ENCODE measurements around the gene TYRO3. TPM values are rescaled to one million over a fixed set of nuclear protein-coding genes. Genes with fewer than 3 reads are reported as not detected.

TYRO3 gene
- total RNA-seq, 1 donor from 2014 or later, result 28.5 TPM

DNA sequence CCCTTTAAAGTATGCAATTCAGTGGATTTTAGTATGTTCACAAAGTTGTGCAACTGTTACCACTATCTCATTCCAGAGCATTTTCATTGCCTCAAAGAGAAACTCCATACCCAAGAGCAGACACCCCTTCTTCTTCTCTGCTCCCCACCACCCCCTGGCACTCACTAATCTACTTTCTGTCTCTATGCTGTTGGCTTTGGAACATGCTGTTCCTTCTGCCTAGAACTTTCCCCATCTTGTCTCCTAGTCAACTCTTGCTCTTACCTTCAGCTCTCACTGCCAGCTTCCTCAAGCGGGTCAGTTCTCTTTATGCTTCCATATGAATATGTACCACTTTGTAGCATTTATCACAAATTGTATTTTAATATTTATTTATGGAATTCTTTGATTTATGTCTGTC, 50.1 kb downstream of the TYRO3 start:
- H3K36me3 ChIP-seq (ENCODE audit: insufficient read depth, low read length), result no peaks in the 10 kb centered on the region
- no peaks in the 10 kb centered on the region for H3K27me3 ChIP-seq (ENCODE audit: insufficient read depth, low read length)
- no peak overlapping the region for H3K4me2 ChIP-seq (ENCODE audit: low read length)
- no peaks in the 10 kb centered on the region for H3K79me2 ChIP-seq (ENCODE audit: insufficient read depth, low read length)
- H3K9me3 Mint-ChIP-seq (ENCODE audit: unreplicated experiment), result no peaks in the 10 kb centered on the region
- H3K9me3 ChIP-seq (ENCODE audit: insufficient read depth, low read depth, low read length), result no peaks in the 10 kb centered on the region
- no peak overlapping the region for H3K4me3 Mint-ChIP-seq (ENCODE audit: unreplicated experiment)
- H3K27ac ChIP-seq (ENCODE audit: low read depth, low read length), result no peak overlapping the region
- H3K9ac ChIP-seq (ENCODE audit: low read length), result no peak overlapping the region
- no peaks in the 10 kb centered on the region for H3K36me3 Mint-ChIP-seq (ENCODE audit: low read depth, unreplicated experiment)
- FAIRE-seq (no peak), DNase-seq (ENCODE audit: low read depth) (no peak)
- H3K27ac Mint-ChIP-seq (ENCODE audit: unreplicated experiment), result no peak overlapping the region
- no peaks in the 10 kb centered on the region for H4K20me1 ChIP-seq (ENCODE audit: insufficient read depth, low read length)
- TF ChIP-seq, protein P1, sequence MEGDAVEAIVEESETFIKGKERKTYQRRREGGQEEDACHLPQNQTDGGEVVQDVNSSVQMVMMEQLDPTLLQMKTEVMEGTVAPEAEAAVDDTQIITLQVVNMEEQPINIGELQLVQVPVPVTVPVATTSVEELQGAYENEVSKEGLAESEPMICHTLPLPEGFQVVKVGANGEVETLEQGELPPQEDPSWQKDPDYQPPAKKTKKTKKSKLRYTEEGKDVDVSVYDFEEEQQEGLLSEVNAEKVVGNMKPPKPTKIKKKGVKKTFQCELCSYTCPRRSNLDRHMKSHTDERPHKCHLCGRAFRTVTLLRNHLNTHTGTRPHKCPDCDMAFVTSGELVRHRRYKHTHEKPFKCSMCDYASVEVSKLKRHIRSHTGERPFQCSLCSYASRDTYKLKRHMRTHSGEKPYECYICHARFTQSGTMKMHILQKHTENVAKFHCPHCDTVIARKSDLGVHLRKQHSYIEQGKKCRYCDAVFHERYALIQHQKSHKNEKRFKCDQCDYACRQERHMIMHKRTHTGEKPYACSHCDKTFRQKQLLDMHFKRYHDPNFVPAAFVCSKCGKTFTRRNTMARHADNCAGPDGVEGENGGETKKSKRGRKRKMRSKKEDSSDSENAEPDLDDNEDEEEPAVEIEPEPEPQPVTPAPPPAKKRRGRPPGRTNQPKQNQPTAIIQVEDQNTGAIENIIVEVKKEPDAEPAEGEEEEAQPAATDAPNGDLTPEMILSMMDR (IDR thresholded peaks at IDR 0.05; ENCODE audit: insufficient read depth, low read depth, low read length), result no peak
- TF ChIP-seq EZH2 (IDR thresholded peaks at IDR 0.05; ENCODE audit: insufficient read depth, low read length), result no peak
- H3K4me1 Mint-ChIP-seq (ENCODE audit: low read depth, unreplicated experiment), result peaks cover 17% of the 10 kb centered on the region
- H3K27me3 Mint-ChIP-seq (ENCODE audit: low read depth, unreplicated experiment), result no peaks in the 10 kb centered on the region
- no peak overlapping the region for H3K4me3 ChIP-seq (ENCODE audit: insufficient read depth, low read depth, low read length)
- H2AFZ ChIP-seq (ENCODE audit: low read depth, low read length), result no peak overlapping the region
- H3K4me1 ChIP-seq (ENCODE audit: insufficient read depth, low read length), result peaks cover 11% of the 10 kb centered on the region

DNA sequence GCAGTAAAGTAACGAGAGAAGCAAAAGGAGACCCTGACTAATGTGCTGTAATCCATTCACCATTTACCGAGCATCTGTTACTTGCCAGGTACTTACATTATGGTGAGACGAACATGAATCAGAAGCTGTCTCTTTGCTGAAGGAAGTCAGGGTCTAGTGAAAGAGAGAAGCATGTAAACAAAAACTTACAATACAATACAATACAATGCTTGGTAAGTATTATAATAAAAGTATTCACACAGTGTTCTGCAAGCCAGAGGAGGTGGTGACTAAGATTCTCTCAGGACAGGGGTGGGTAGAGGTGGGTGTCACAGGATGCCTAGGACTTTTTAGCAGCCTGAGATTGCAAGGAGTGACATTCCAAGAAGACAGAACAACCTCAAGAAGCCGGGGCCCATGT, 51.0 kb downstream of the TYRO3 start:
- Histone ChIP-seq H3K79me2 (ENCODE audit: insufficient read depth, low read length) (no peaks in the 10 kb centered on the region), H3K36me3 (ENCODE audit: insufficient read depth, low read length) (no peaks in the 10 kb centered on the region), H3K4me2 (ENCODE audit: low read length) (peak overlapping the region; percentile 30), H3K9me3 (ENCODE audit: insufficient read depth, low read depth, low read length) (no peaks in the 10 kb centered on the region), H2AFZ (ENCODE audit: low read depth, low read length) (peak overlapping the region; percentile 5), H3K9ac (ENCODE audit: low read length) (no peak overlapping the region), H3K27me3 (ENCODE audit: insufficient read depth, low read length) (no peaks in the 10 kb centered on the region), H3K4me3 (ENCODE audit: insufficient read depth, low read depth, low read length) (no peak overlapping the region), H3K4me1 (ENCODE audit: insufficient read depth, low read length) (peaks cover 4% of the 10 kb centered on the region), H4K20me1 (ENCODE audit: insufficient read depth, low read length) (no peaks in the 10 kb centered on the region), H3K27ac (ENCODE audit: low read depth, low read length) (no peak overlapping the region)
- H3K9me3 Mint-ChIP-seq (ENCODE audit: unreplicated experiment), result no peaks in the 10 kb centered on the region
- TF ChIP-seq, protein P1 (IDR thresholded peaks at IDR 0.05; ENCODE audit: insufficient read depth, low read depth, low read length), result no peak
- no peak for TF ChIP-seq EZH2 (IDR thresholded peaks at IDR 0.05; ENCODE audit: insufficient read depth, low read length)
- H3K4me3 Mint-ChIP-seq (ENCODE audit: unreplicated experiment), result no peak overlapping the region
- H3K4me1 Mint-ChIP-seq (ENCODE audit: low read depth, unreplicated experiment), result peaks cover 12% of the 10 kb centered on the region
- H3K36me3 Mint-ChIP-seq (ENCODE audit: low read depth, unreplicated experiment), result no peaks in the 10 kb centered on the region
- DNase-seq (ENCODE audit: low read depth) (no peak), FAIRE-seq (no peak)
- no peak overlapping the region for H3K27ac Mint-ChIP-seq (ENCODE audit: unreplicated experiment)
- no peaks in the 10 kb centered on the region for H3K27me3 Mint-ChIP-seq (ENCODE audit: low read depth, unreplicated experiment)

DNA sequence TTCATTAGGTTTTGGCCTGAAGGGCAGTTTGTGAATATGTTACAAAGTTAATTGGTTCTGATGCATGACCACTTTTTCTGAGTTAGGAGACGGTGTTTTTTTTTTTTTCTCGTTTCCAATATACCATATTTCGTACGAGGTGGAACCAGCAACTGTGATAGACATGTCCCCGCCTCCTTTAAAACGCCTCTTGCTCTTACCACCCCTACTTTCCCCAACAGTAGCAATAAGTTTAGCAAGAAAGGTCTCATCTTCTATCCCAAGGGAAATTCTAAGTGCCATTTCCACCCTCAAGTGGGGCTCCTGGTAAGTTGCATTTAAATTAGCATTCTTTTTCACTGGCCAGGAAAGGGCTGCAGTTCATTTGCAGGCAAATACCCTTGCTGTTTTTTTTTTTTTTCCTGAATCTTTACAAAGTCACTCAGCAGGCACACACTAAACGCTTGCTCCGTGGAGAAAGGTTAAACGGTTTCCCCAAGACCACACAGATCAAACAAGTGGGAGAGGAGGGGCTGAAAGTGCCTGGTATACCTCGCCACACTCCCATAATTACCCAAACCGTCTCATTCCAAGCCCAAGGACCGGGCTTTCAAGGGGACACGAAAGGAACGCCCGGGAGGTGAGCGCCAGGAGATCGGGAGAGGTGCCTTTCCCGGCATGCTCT, 61.7 kb downstream of the TYRO3 start:
- Histone ChIP-seq H3K79me2 (ENCODE audit: insufficient read depth, low read length) (no peaks in the 10 kb centered on the region), H3K36me3 (ENCODE audit: insufficient read depth, low read length) (no peaks in the 10 kb centered on the region), H3K9me3 (ENCODE audit: insufficient read depth, low read depth, low read length) (peaks cover 4% of the 10 kb centered on the region), H3K4me1 (ENCODE audit: insufficient read depth, low read length) (peaks cover 7% of the 10 kb centered on the region), H3K27me3 (ENCODE audit: insufficient read depth, low read length) (no peaks in the 10 kb centered on the region), H3K4me3 (ENCODE audit: insufficient read depth, low read depth, low read length) (peak overlapping the region; percentile 63), H3K9ac (ENCODE audit: low read length) (peak overlapping the region; percentile 76), H3K27ac (ENCODE audit: low read depth, low read length) (no peak overlapping the region), H2AFZ (ENCODE audit: low read depth, low read length) (peak overlapping the region; percentile 99), H3K4me2 (ENCODE audit: low read length) (peak overlapping the region; percentile 89), H4K20me1 (ENCODE audit: insufficient read depth, low read length) (no peaks in the 10 kb centered on the region)
- Mint-ChIP-seq H3K4me1 (ENCODE audit: low read depth, unreplicated experiment) (no peaks in the 10 kb centered on the region), H3K9me3 (ENCODE audit: unreplicated experiment) (peaks cover 16% of the 10 kb centered on the region), H3K27ac (ENCODE audit: unreplicated experiment) (peak overlapping the region; percentile 53), H3K27me3 (ENCODE audit: low read depth, unreplicated experiment) (no peaks in the 10 kb centered on the region), H3K4me3 (ENCODE audit: unreplicated experiment) (peak overlapping the region; percentile 85), H3K36me3 (ENCODE audit: low read depth, unreplicated experiment) (no peaks in the 10 kb centered on the region)
- no peak for DNase-seq (ENCODE audit: low read depth)
- TF ChIP-seq, protein P1 (IDR thresholded peaks at IDR 0.05; ENCODE audit: insufficient read depth, low read depth, low read length), result no peak
- no peak for TF ChIP-seq EZH2 (IDR thresholded peaks at IDR 0.05; ENCODE audit: insufficient read depth, low read length)
- no peak for FAIRE-seq
